Measurements from ENCODE around the gene IFI44L. TPM values are rescaled to one million over a fixed set of nuclear protein-coding genes. Genes with fewer than 3 reads are reported as not detected.

Gene IFI44L
- total RNA-seq (2022), result 8.0 and 11.9 TPM in 2 replicates
- Bru-seq, nascent RNA, result percentile 59 among the genes with signal in this experiment
- BruChase-seq, experiment 1, labeled RNA remaining after a 6-hour chase, result percentile 77 among the genes with signal in this experiment
- percentile 74 among the genes with signal in this experiment for BruChase-seq, experiment 2, labeled RNA remaining after a 2-hour chase
- long read RNA-seq, full-length matches to known transcripts, result 1 of 6 reads
- long read RNA-seq, partial matches to known transcripts, result 1 of 6 reads
- long read RNA-seq, other reads (novel, unspliced or antisense), result 4 of 6 reads

- Mint-ChIP-seq H3K9me3 (ENCODE audit: unreplicated experiment) (peaks cover 11% of the 10 kb centered on the region), H3K4me1 (ENCODE audit: insufficient read depth, unreplicated experiment) (peaks cover 29% of the 10 kb centered on the region), H3K36me3 (ENCODE audit: insufficient read depth, unreplicated experiment) (no peaks in the 10 kb centered on the region), H3K27ac (ENCODE audit: low read depth, unreplicated experiment) (peak within 1 kb of the TSS; percentile 75), H3K27me3 (ENCODE audit: insufficient read depth, unreplicated experiment) (no peaks in the 10 kb centered on the region), H3K4me3 (ENCODE audit: unreplicated experiment) (peak within 1 kb of the TSS; percentile 73)
- ChIA-PET POLR2A (interaction anchor here (0.6 to 2.3 kb wide), 19 partner anchors 9 to 642 kb away, joined by 3 to 21 read pairs (median 4); partner anchors contain the start of genes FUBP1 and IFI44), CTCF (interaction anchor here (0.6 to 4.2 kb wide), 17 partner anchors 9 to 1340 kb away, joined by 3 to 43 read pairs (median 4); no protein-coding TSS in a partner anchor)
- no TSS peak for BruUV-seq (replicated peaks)
- intact Hi-C loops (cut with micrococcal nuclease), result loop anchor here (1.0 kb wide), 1 partner anchor 573 kb away; no protein-coding TSS in a partner anchor
- TF ChIP-seq, protein P1, sequence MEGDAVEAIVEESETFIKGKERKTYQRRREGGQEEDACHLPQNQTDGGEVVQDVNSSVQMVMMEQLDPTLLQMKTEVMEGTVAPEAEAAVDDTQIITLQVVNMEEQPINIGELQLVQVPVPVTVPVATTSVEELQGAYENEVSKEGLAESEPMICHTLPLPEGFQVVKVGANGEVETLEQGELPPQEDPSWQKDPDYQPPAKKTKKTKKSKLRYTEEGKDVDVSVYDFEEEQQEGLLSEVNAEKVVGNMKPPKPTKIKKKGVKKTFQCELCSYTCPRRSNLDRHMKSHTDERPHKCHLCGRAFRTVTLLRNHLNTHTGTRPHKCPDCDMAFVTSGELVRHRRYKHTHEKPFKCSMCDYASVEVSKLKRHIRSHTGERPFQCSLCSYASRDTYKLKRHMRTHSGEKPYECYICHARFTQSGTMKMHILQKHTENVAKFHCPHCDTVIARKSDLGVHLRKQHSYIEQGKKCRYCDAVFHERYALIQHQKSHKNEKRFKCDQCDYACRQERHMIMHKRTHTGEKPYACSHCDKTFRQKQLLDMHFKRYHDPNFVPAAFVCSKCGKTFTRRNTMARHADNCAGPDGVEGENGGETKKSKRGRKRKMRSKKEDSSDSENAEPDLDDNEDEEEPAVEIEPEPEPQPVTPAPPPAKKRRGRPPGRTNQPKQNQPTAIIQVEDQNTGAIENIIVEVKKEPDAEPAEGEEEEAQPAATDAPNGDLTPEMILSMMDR (IDR thresholded peaks at IDR 0.05; ENCODE audit: unreplicated experiment), result no peak
- DNase-seq (ENCODE audit: unreplicated experiment), result peak; percentile 62
Measured at GRCh38 chr1:78619803-78620579, at the start of gene IFI44L. TSS of gene IFI44L (plus strand) at chr1:78620448. CDS start at chr1:78627916, 7,468 bp downstream.

DNA sequence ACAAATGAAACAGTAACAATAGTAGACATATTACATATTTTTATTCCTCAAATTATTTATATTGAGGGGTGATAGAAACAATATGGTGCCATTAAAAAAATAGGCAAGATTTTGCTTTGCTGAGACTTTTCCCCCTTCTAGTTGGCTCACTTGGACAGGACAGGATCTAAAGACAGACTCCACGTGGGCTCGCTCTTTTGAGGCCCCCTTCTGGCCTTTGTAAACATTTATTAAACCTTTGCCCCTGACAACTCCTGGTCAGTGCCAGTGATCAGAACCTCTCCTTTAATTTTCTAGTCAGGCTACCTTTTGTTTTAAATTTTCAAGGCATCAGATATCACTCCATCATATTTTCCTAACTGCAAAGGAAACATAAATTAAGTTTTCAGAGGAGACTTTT lies 49.7 kb upstream of the IFI44L start:
- peak; percentile 9 for DNase-seq (ENCODE audit: unreplicated experiment)
- Mint-ChIP-seq H3K4me3 (ENCODE audit: unreplicated experiment) (no peak overlapping the region), H3K36me3 (ENCODE audit: insufficient read depth, unreplicated experiment) (no peaks in the 10 kb centered on the region), H3K27ac (ENCODE audit: low read depth, unreplicated experiment) (peak overlapping the region; percentile 14), H3K4me1 (ENCODE audit: insufficient read depth, unreplicated experiment) (no peaks in the 10 kb centered on the region), H3K9me3 (ENCODE audit: unreplicated experiment) (peaks cover 5% of the 10 kb centered on the region), H3K27me3 (ENCODE audit: insufficient read depth, unreplicated experiment) (no peaks in the 10 kb centered on the region)
- BruUV-seq (replicated peaks), result no TSS peak
- intact Hi-C loops (cut with micrococcal nuclease), result no loop called here
- ChIA-PET CTCF (no interaction called here), POLR2A (no interaction called here)
- TF ChIP-seq, protein P1 (IDR thresholded peaks at IDR 0.05; ENCODE audit: unreplicated experiment), result no peak

- POLR2A ChIA-PET, result no interaction called here
- DNase-seq (ENCODE audit: unreplicated experiment), result no peak
- no TSS peak for BruUV-seq (replicated peaks)
- no peak overlapping the region for H3K27ac Mint-ChIP-seq (ENCODE audit: low read depth, unreplicated experiment)
- CTCF ChIA-PET, result interaction anchor here (1.7 kb wide), 1 partner anchor 12 kb away, joined by 4 read pairs; no protein-coding TSS in a partner anchor
- H3K9me3 Mint-ChIP-seq (ENCODE audit: unreplicated experiment), result peaks cover 5% of the 10 kb centered on the region
- H3K27me3 Mint-ChIP-seq (ENCODE audit: insufficient read depth, unreplicated experiment), result no peaks in the 10 kb centered on the region
- H3K4me3 Mint-ChIP-seq (ENCODE audit: unreplicated experiment), result no peak overlapping the region
- no peaks in the 10 kb centered on the region for H3K4me1 Mint-ChIP-seq (ENCODE audit: insufficient read depth, unreplicated experiment)
- H3K36me3 Mint-ChIP-seq (ENCODE audit: insufficient read depth, unreplicated experiment), result no peaks in the 10 kb centered on the region
- TF ChIP-seq, protein P1 (IDR thresholded peaks at IDR 0.05; ENCODE audit: unreplicated experiment), result no peak
- intact Hi-C loops (cut with micrococcal nuclease), result no loop called here
Measured at GRCh38 chr1:78577257-78578100, 42.8 kb upstream of the IFI44L start.

Measured in MCF 10A (cell line).